ENCODE measurements around the gene NUDT14.

The NUDT14 gene

GRCh38 chr14:105165134-105165704, 15.9 kb downstream of the NUDT14 start:
- Histone ChIP-seq H3K9me3 (ENCODE audit: low read depth, low read length) (no peaks in the 10 kb centered on the region), H3K4me3 (no peak overlapping the region), H3K9ac (ENCODE audit: insufficient read length) (no peak overlapping the region), H3K36me3 (ENCODE audit: insufficient read depth, low read length) (no peaks in the 10 kb centered on the region), H3K27ac (no peak overlapping the region)
- no peak for DNase-seq (ENCODE audit: low read depth, low spot score)
- no peak for TF ChIP-seq POLR2AphosphoS5 (IDR thresholded peaks at IDR 0.05; ENCODE audit: borderline replicate concordance, low read depth, low read length)

GRCh38 chr14:105163040-105163742, 17.9 kb downstream of the NUDT14 start:
- Histone ChIP-seq H3K27ac (no peak overlapping the region), H3K9ac (ENCODE audit: insufficient read length) (no peak overlapping the region), H3K4me3 (no peak overlapping the region), H3K9me3 (ENCODE audit: low read depth, low read length) (no peaks in the 10 kb centered on the region), H3K36me3 (ENCODE audit: insufficient read depth, low read length) (no peaks in the 10 kb centered on the region)
- TF ChIP-seq EZH2 (IDR thresholded peaks at IDR 0.05) (no peak), POLR2AphosphoS5 (IDR thresholded peaks at IDR 0.05; ENCODE audit: borderline replicate concordance, low read depth, low read length) (no peak), FOXP2 (optimal IDR thresholded peaks at IDR 0.05; ENCODE audit: control extremely low read depth, extremely low read length, insufficient read depth) (no peak)
- no peak for DNase-seq (ENCODE audit: low read depth, low spot score)

GRCh38 chr14:105162669-105162979, 18.5 kb downstream of the NUDT14 start:
- Histone ChIP-seq H3K27ac (no peak overlapping the region), H3K9ac (ENCODE audit: insufficient read length) (no peak overlapping the region), H3K9me3 (ENCODE audit: low read depth, low read length) (no peaks in the 10 kb centered on the region), H3K4me3 (no peak overlapping the region), H3K36me3 (ENCODE audit: insufficient read depth, low read length) (no peaks in the 10 kb centered on the region)
- TF ChIP-seq EZH2 (IDR thresholded peaks at IDR 0.05): no peak
- no peak for TF ChIP-seq POLR2AphosphoS5 (IDR thresholded peaks at IDR 0.05; ENCODE audit: borderline replicate concordance, low read depth, low read length)
- TF ChIP-seq FOXP2 (optimal IDR thresholded peaks at IDR 0.05; ENCODE audit: control extremely low read depth, extremely low read length, insufficient read depth): no peak
- DNase-seq (ENCODE audit: low read depth, low spot score): no peak

GRCh38 chr14:105161964-105162668, 19.0 kb downstream of the NUDT14 start:
- DNase-seq (ENCODE audit: low read depth, low spot score): no peak
- Histone ChIP-seq H3K9me3 (ENCODE audit: low read depth, low read length) (no peaks in the 10 kb centered on the region), H3K27ac (no peak overlapping the region), H3K4me3 (no peak overlapping the region), H3K36me3 (ENCODE audit: insufficient read depth, low read length) (no peaks in the 10 kb centered on the region), H3K9ac (ENCODE audit: insufficient read length) (no peak overlapping the region)
- no peak for TF ChIP-seq POLR2AphosphoS5 (IDR thresholded peaks at IDR 0.05; ENCODE audit: borderline replicate concordance, low read depth, low read length)
- no peak for TF ChIP-seq EZH2 (IDR thresholded peaks at IDR 0.05)
- no peak for TF ChIP-seq FOXP2 (optimal IDR thresholded peaks at IDR 0.05; ENCODE audit: control extremely low read depth, extremely low read length, insufficient read depth)

- no peak overlapping the region for H3K9ac ChIP-seq (ENCODE audit: insufficient read length)
- no peaks in the 10 kb centered on the region for H3K9me3 ChIP-seq (ENCODE audit: low read depth, low read length)
- TF ChIP-seq FOXP2 (optimal IDR thresholded peaks at IDR 0.05; ENCODE audit: control extremely low read depth, extremely low read length, insufficient read depth) (no peak), EZH2 (IDR thresholded peaks at IDR 0.05) (no peak), POLR2AphosphoS5 (IDR thresholded peaks at IDR 0.05; ENCODE audit: borderline replicate concordance, low read depth, low read length) (no peak)
- no peak overlapping the region for H3K4me3 ChIP-seq
- no peak for DNase-seq (ENCODE audit: low read depth, low spot score)
- H3K36me3 ChIP-seq (ENCODE audit: insufficient read depth, low read length): no peaks in the 10 kb centered on the region
- no peak overlapping the region for H3K27ac ChIP-seq
Observed at GRCh38 chr14:105161309-105161708, 19.8 kb downstream of the NUDT14 start.

- DNase-seq (ENCODE audit: low read depth, low spot score): no peak
- no peak for TF ChIP-seq EZH2 (IDR thresholded peaks at IDR 0.05)
- no peak for TF ChIP-seq FOXP2 (optimal IDR thresholded peaks at IDR 0.05; ENCODE audit: control extremely low read depth, extremely low read length, insufficient read depth)
- no peak for TF ChIP-seq POLR2AphosphoS5 (IDR thresholded peaks at IDR 0.05; ENCODE audit: borderline replicate concordance, low read depth, low read length)
- no peak overlapping the region for H3K27ac ChIP-seq
- H3K36me3 ChIP-seq (ENCODE audit: insufficient read depth, low read length): no peaks in the 10 kb centered on the region
- no peak overlapping the region for H3K9ac ChIP-seq (ENCODE audit: insufficient read length)
- no peak overlapping the region for H3K4me3 ChIP-seq
- no peaks in the 10 kb centered on the region for H3K9me3 ChIP-seq (ENCODE audit: low read depth, low read length)
Observed at GRCh38 chr14:105160776-105161175, 20.3 kb downstream of the NUDT14 start.

- H3K27ac ChIP-seq: no peak overlapping the region
- TF ChIP-seq FOXP2 (optimal IDR thresholded peaks at IDR 0.05; ENCODE audit: control extremely low read depth, extremely low read length, insufficient read depth) (no peak), POLR2AphosphoS5 (IDR thresholded peaks at IDR 0.05; ENCODE audit: borderline replicate concordance, low read depth, low read length) (no peak), EZH2 (IDR thresholded peaks at IDR 0.05) (no peak)
- H3K36me3 ChIP-seq (ENCODE audit: insufficient read depth, low read length): no peaks in the 10 kb centered on the region
- H3K9ac ChIP-seq (ENCODE audit: insufficient read length): no peak overlapping the region
- no peak for DNase-seq (ENCODE audit: low read depth, low spot score)
- H3K9me3 ChIP-seq (ENCODE audit: low read depth, low read length): no peaks in the 10 kb centered on the region
- H3K4me3 ChIP-seq: no peak overlapping the region
Observed at GRCh38 chr14:105159344-105159743, 21.8 kb downstream of the NUDT14 start.

GRCh38 chr14:105158794-105159193, 22.3 kb downstream of the NUDT14 start:
- Histone ChIP-seq H3K9ac (ENCODE audit: insufficient read length) (no peak overlapping the region), H3K9me3 (ENCODE audit: low read depth, low read length) (no peaks in the 10 kb centered on the region), H3K36me3 (ENCODE audit: insufficient read depth, low read length) (no peaks in the 10 kb centered on the region), H3K4me3 (no peak overlapping the region), H3K27ac (no peak overlapping the region)
- TF ChIP-seq FOXP2 (optimal IDR thresholded peaks at IDR 0.05; ENCODE audit: control extremely low read depth, extremely low read length, insufficient read depth) (no peak), EZH2 (IDR thresholded peaks at IDR 0.05) (no peak)
- DNase-seq (ENCODE audit: low read depth, low spot score): no peak
